Neural cell (in vitro differentiated cells): ENCODE measurements around the gene TRPM3. TPM values are rescaled to one million over a fixed set of nuclear protein-coding genes. Genes with fewer than 3 reads are reported as not detected.

Experiments
- H2AFZ ChIP-seq: fragments of 200-600, 300-800 bp; sonication (generic), shearing (Covaris generic); 2 replicates; pipeline ENCODE4 v1.6.0; 2014; ENCODE audit warnings: low read depth, mild to moderate bottlenecking, antibody characterized with exemption, low read length, moderate library complexity
- H3F3A ChIP-seq: fragments of 200-600 bp; shearing (Covaris generic); 2 replicates; pipeline ENCODE4 v1.6.1; 2016; ENCODE audit warnings: mild to moderate bottlenecking, moderate library complexity, mixed read lengths, antibody characterized with exemption, low read length; ENCODE audit not compliant: insufficient read depth, poor library complexity, severe bottlenecking
- H3K27ac ChIP-seq: fragments of 200-600, 300-800 bp; sonication (generic), shearing (Covaris generic); 2 replicates; pipeline ENCODE4 v1.5.1; 2014; ENCODE audit warnings: mild to moderate bottlenecking, low read length, moderate library complexity
- H3K27me3 ChIP-seq: fragments of 300-800, 200-600 bp; sonication (generic), shearing (Covaris generic); 2 replicates; pipeline ENCODE4 v1.6.0; 2014; ENCODE audit warnings: mild to moderate bottlenecking, low read depth, low read length, moderate library complexity; ENCODE audit not compliant: insufficient read depth
- H3K36me3 ChIP-seq: fragments of 300-800, 200-600 bp; sonication (generic), shearing (Covaris generic); 2 replicates; pipeline ENCODE4 v1.5.1; 2014; ENCODE audit warnings: mild to moderate bottlenecking, antibody characterized with exemption, low read length, moderate library complexity; ENCODE audit not compliant: insufficient read depth
- H3K4me2 ChIP-seq: fragments of 300-800, 200-600 bp; sonication (generic), shearing (Covaris generic); 2 replicates; pipeline ENCODE4 v1.6.0; 2014; ENCODE audit warnings: mild to moderate bottlenecking, low read length
- H3K4me3 ChIP-seq: fragments of 300-800, 200-600 bp; sonication (generic), shearing (Covaris generic); 2 replicates; pipeline ENCODE4 v1.5.1; 2014; ENCODE audit warnings: mild to moderate bottlenecking, low read length, moderate library complexity
- H3K79me2 ChIP-seq: fragments of 200-600 bp; shearing (Covaris generic); replicated peaks from 2 replicates; pipeline ENCODE4 v1.6.0; 2014; ENCODE audit warnings: mild to moderate bottlenecking, low read length, moderate library complexity; ENCODE audit not compliant: insufficient read depth
- H3K9ac ChIP-seq: fragments of 300-800, 200-600 bp; sonication (generic), shearing (Covaris generic); 2 replicates; pipeline ENCODE4 v1.6.1; 2016; ENCODE audit warnings: mild to moderate bottlenecking, low read length, mixed read lengths
- H3K9me2 ChIP-seq: fragments of 200-600 bp; shearing (Covaris generic); 2 replicates; pipeline ENCODE4 v1.6.1; 2016; ENCODE audit warnings: mild to moderate bottlenecking, low read length, mixed read lengths; ENCODE audit not compliant: insufficient read depth
- H3K9me3 ChIP-seq: fragments of 200-600, 300-800 bp; sonication (generic), shearing (Covaris generic); 2 replicates; pipeline ENCODE4 v1.6.1; 2016; ENCODE audit warnings: mild to moderate bottlenecking, mixed run types, low read length, moderate library complexity, mixed read lengths
- H4K20me1 ChIP-seq: fragments of 200-600 bp; shearing (Covaris generic); 2 replicates; pipeline ENCODE4 v1.6.1; 2016; ENCODE audit warnings: mild to moderate bottlenecking, mixed run types; ENCODE audit not compliant: insufficient read depth
- CTCF ChIP-seq: fragments of 450-650 bp; IDR thresholded peaks from 2 replicates; pipeline ENCODE4 v1.5.1; 2014; ENCODE audit warnings: antibody characterized with exemption, mild to moderate bottlenecking, moderate library complexity; ENCODE audit not compliant: poor library complexity, severe bottlenecking
- EP300 ChIP-seq: fragments of 450-650 bp; conservative IDR thresholded peaks from 2 replicates; pipeline ENCODE4 v1.6.1; 2014; ENCODE audit warnings: antibody characterized with exemption, mild to moderate bottlenecking, moderate library complexity; ENCODE audit not compliant: poor library complexity, severe bottlenecking
- EZH2 ChIP-seq: fragments of 200-600, 300-800 bp; shearing (Covaris generic), sonication (generic); IDR thresholded peaks from 2 replicates; pipeline ENCODE4 v1.6.1; 2014; ENCODE audit warnings: antibody characterized with exemption, low read length, borderline replicate concordance, mild to moderate bottlenecking; ENCODE audit not compliant: insufficient read depth, poor library complexity, severe bottlenecking
- MXI1 ChIP-seq: fragments of 450-650 bp; conservative IDR thresholded peaks from 2 replicates; pipeline ENCODE4 v1.6.1; 2014; ENCODE audit warnings: antibody characterized with exemption, mild to moderate bottlenecking; ENCODE audit not compliant: poor library complexity, severe bottlenecking
- POLR2AphosphoS5 ChIP-seq: IDR thresholded peaks from 2 replicates; pipeline ENCODE4 v1.6.1; 2012
- RAD21 ChIP-seq: fragments of 450-650 bp; conservative IDR thresholded peaks from 2 replicates; pipeline ENCODE4 v1.6.1; 2014; ENCODE audit warnings: antibody characterized with exemption, mild to moderate bottlenecking, moderate library complexity
- SMC3 ChIP-seq: fragments of 450-650 bp; conservative IDR thresholded peaks from 2 replicates; pipeline ENCODE4 v1.6.1; 2014; ENCODE audit warnings: antibody characterized with exemption, mild to moderate bottlenecking, moderate library complexity; ENCODE audit not compliant: poor library complexity
- TAF1 ChIP-seq: IDR thresholded peaks from 2 replicates; pipeline ENCODE4 v1.6.1; 2012; ENCODE audit warnings: low read depth
- polyA plus RNA-seq: library from polyadenylated mRNA; depleted of rRNA; stranded (reverse); fragments of >200 nt; gene quantifications from 2 replicates; pipeline ENCODE4 v1.2.3, GENCODE V29; 2014
- TF ChIP-seq, protein P1 (sequence below): IDR thresholded peaks from 2 replicates; pipeline ENCODE4 v1.6.1; 2012; ENCODE audit warnings: borderline replicate concordance

Gene TRPM3
- polyA plus RNA-seq, 1 donor from 2014 or later: 1.3 TPM

- Histone ChIP-seq H2AFZ (no peak overlapping the region), H3K27ac (no peak overlapping the region), H3K27me3 (no peaks in the 10 kb centered on the region), H3K36me3 (no peaks in the 10 kb centered on the region), H4K20me1 (no peaks in the 10 kb centered on the region), H3K9ac (no peak overlapping the region), H3F3A (no peaks in the 10 kb centered on the region), H3K9me2 (no peaks in the 10 kb centered on the region), H3K4me3 (no peak overlapping the region), H3K9me3 (no peaks in the 10 kb centered on the region), H3K79me2 (no peaks in the 10 kb centered on the region), H3K4me2 (no peak overlapping the region)
- TF ChIP-seq CTCF: no peak
- no peak for TF ChIP-seq EZH2
- TF ChIP-seq RAD21: no peak
- no peak for TF ChIP-seq POLR2AphosphoS5
- TF ChIP-seq TAF1: no peak
- TF ChIP-seq EP300: no peak
- TF ChIP-seq MXI1: no peak
- TF ChIP-seq, protein P1, sequence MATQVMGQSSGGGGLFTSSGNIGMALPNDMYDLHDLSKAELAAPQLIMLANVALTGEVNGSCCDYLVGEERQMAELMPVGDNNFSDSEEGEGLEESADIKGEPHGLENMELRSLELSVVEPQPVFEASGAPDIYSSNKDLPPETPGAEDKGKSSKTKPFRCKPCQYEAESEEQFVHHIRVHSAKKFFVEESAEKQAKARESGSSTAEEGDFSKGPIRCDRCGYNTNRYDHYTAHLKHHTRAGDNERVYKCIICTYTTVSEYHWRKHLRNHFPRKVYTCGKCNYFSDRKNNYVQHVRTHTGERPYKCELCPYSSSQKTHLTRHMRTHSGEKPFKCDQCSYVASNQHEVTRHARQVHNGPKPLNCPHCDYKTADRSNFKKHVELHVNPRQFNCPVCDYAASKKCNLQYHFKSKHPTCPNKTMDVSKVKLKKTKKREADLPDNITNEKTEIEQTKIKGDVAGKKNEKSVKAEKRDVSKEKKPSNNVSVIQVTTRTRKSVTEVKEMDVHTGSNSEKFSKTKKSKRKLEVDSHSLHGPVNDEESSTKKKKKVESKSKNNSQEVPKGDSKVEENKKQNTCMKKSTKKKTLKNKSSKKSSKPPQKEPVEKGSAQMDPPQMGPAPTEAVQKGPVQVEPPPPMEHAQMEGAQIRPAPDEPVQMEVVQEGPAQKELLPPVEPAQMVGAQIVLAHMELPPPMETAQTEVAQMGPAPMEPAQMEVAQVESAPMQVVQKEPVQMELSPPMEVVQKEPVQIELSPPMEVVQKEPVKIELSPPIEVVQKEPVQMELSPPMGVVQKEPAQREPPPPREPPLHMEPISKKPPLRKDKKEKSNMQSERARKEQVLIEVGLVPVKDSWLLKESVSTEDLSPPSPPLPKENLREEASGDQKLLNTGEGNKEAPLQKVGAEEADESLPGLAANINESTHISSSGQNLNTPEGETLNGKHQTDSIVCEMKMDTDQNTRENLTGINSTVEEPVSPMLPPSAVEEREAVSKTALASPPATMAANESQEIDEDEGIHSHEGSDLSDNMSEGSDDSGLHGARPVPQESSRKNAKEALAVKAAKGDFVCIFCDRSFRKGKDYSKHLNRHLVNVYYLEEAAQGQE: no peak
- no peak for TF ChIP-seq SMC3
Observed at GRCh38 chr9:71036501-71036900, 84.9 kb downstream of the TRPM3 start.

GRCh38 chr9:71032779-71033178, 88.6 kb downstream of the TRPM3 start:
- H3K4me3 ChIP-seq: no peak overlapping the region
- H3K27me3 ChIP-seq: no peaks in the 10 kb centered on the region
- no peak overlapping the region for H3K27ac ChIP-seq
- H3K9me3 ChIP-seq: no peaks in the 10 kb centered on the region
- H3K36me3 ChIP-seq: no peaks in the 10 kb centered on the region
- no peaks in the 10 kb centered on the region for H3F3A ChIP-seq
- H3K4me2 ChIP-seq: no peak overlapping the region
- no peak for TF ChIP-seq EP300
- no peak for TF ChIP-seq SMC3
- TF ChIP-seq, protein P1: no peak
- TF ChIP-seq TAF1: no peak
- TF ChIP-seq CTCF: no peak
- no peak for TF ChIP-seq RAD21
- TF ChIP-seq POLR2AphosphoS5: no peak
- TF ChIP-seq EZH2: no peak
- TF ChIP-seq MXI1: no peak
- no peaks in the 10 kb centered on the region for H4K20me1 ChIP-seq
- no peak overlapping the region for H2AFZ ChIP-seq
- no peaks in the 10 kb centered on the region for H3K79me2 ChIP-seq
- H3K9me2 ChIP-seq: no peaks in the 10 kb centered on the region
- H3K9ac ChIP-seq: no peak overlapping the region
